GF-D8 (cell line): ENCODE data around the gene PLCG2.
"Not testable (repeated sequence)": the region's sequence is repeated elsewhere in the genome, so short reads cannot be mapped to it uniquely, and the experiment has no call there.

Source experiments
- DNase-seq: peaks from one replicate; lab custom pipeline; 2025; lab: John Stamatoyannopoulos, UW

Gene PLCG2

GRCh38 chr16:81790277-81790676 is 11.2 kb downstream of the PLCG2 start:
- no peak for DNase-seq

GRCh38 chr16:81790830-81791435 is 11.8 kb downstream of the PLCG2 start:
- DNase-seq = no peak

- DNase-seq = no peak
Measured at GRCh38 chr16:81792828-81793227, 13.7 kb downstream of the PLCG2 start.

GRCh38 chr16:81795193-81795592 is 16.1 kb downstream of the PLCG2 start:
- no peak for DNase-seq

GRCh38 chr16:81796035-81796434 is 16.9 kb downstream of the PLCG2 start:
- peak; percentile 77 for DNase-seq

- no peak for DNase-seq
Measured at GRCh38 chr16:81796583-81797346, 17.7 kb downstream of the PLCG2 start.

- peak; percentile 78 for DNase-seq
Measured at GRCh38 chr16:81797443-81797842, 18.4 kb downstream of the PLCG2 start.

- DNase-seq = peak; percentile 91
Measured at GRCh38 chr16:81798311-81799137, 19.4 kb downstream of the PLCG2 start.

- DNase-seq = no peak
Measured at GRCh38 chr16:81799138-81799504, 20.0 kb downstream of the PLCG2 start.

- DNase-seq = not testable (repeated sequence)
Measured at GRCh38 chr16:81801724-81802123, 22.6 kb downstream of the PLCG2 start.

GRCh38 chr16:81803332-81803731 is 24.2 kb downstream of the PLCG2 start:
- no peak for DNase-seq

GRCh38 chr16:81804134-81804610 is 25.1 kb downstream of the PLCG2 start:
- no peak for DNase-seq

GRCh38 chr16:81806696-81807095 is 27.6 kb downstream of the PLCG2 start:
- no peak for DNase-seq

- DNase-seq = no peak
Measured at GRCh38 chr16:81807767-81808358, 28.8 kb downstream of the PLCG2 start.

GRCh38 chr16:81808933-81809480 is 29.9 kb downstream of the PLCG2 start:
- no peak for DNase-seq

- DNase-seq = no peak
Measured at GRCh38 chr16:81809567-81809966, 30.5 kb downstream of the PLCG2 start.

- no peak for DNase-seq
Measured at GRCh38 chr16:81810361-81810760, 31.3 kb downstream of the PLCG2 start.

GRCh38 chr16:81810894-81811538 is 31.9 kb downstream of the PLCG2 start:
- DNase-seq = no peak

- no peak for DNase-seq
Measured at GRCh38 chr16:81813648-81814047, 34.6 kb downstream of the PLCG2 start.

- no peak for DNase-seq
Measured at GRCh38 chr16:81814751-81815428, 35.8 kb downstream of the PLCG2 start.

GRCh38 chr16:81815429-81815766 is 36.3 kb downstream of the PLCG2 start:
- DNase-seq = no peak
